T-helper 1 cell (primary cell): Measurements from ENCODE around the gene OPRD1.

Experiments used
- DNase-seq, 5 donors: peaks; one replicate each; pipeline ENCODE4 v3.0.0-alpha.2; 2012 to 2020

OPRD1 gene

DNA sequence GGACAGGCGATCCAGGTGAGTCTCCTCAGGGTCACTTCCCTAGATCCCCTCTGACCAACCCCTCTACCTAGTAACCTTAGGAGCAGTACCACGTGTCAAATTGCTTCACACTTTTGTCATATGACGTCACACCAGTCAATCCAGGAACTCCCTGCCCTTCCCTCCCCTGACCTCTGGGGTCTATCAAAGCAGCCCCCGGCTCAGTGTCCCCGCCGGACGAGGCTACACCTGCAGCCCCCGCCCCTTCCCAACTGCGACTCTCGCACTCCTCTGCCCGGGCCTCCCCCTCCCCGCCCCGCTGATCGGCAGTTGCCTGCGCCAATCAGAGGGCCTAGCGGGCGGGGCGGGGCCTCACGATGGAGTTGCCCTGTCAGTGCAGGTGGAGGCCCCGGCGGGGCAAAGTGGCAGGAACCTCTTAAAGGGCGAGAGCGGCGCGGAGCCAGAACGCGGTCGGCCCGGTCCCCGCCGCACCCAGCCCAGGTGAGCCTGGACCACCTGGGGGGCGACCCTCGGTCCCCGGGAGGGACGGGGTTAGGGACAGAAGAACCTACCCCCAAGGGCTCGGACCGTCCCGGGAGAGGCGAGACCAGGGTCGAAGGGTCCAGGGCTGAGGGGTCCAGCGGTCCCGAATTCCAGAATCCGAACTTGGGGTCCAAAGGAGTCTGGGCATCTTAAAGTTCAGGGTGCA, 74.9 kb downstream of the OPRD1 start:
- peak; percentile 82 to 92 (median 87) for DNase-seq

DNA sequence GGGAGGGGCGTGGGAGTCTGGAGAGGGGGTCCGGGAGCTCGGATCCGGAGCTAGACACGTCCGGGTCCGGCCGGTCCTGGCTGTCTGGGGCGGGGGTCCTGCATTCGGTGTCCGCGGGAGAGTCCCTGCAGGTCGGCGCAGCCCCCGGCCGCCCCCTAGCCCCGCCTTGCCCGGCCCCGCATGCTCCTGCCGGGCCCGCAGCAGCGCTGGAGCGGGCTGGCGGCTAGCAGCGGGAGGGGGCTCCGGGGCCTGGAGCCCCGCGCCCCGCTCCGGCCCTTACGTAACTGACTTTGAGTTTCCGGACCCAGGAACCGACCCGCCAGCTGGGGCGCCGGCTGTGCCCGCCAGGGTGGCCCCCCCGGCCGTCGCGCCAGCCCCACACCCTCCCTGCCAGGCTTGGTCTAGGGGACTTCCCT, 75.5 kb downstream of the OPRD1 start:
- DNase-seq: peak in 4 of 5 donors; percentile 55 to 77 (median 68)

DNA sequence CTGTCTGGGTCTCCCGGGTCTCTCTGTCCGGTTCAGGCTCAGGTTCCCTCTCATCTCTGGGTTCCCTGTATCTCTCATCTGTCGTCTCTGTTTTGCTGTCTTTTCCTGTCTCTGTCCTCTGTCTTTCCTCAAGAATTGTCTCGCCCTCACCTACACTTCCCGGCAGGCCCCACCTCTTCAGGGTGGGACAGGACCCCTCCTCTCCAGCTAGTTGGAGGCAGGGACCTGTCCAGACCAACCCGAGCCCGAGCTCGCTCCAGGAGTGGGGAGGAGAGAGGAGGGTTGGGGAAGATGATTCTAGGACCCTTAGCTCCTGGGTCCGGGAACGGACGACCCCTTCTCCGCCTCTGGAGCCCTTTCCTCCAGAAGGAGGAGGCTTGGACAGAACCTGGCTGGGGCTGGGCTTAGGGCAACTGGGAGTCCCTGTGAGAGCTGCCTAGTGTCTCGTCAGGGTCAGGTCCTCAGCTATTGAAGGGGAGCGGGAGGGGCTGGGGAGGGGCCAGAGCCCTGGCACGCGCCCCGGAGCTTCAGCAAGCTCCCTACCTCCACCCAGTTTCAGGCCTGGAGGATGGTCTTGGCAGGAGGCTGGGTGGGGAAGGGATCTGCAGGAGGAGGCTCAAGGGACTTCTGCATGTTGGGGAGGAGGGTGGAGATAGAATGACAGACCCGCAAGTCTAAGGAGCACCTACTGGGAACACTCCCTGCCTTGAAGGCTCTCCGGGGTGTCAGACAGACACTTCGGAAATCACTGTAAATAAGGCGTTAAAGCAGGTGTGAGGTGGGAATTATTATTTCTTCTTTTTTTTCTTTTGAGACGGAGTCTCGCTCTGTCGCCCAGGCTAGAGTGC, 76.1 kb downstream of the OPRD1 start:
- no peak for DNase-seq

DNA sequence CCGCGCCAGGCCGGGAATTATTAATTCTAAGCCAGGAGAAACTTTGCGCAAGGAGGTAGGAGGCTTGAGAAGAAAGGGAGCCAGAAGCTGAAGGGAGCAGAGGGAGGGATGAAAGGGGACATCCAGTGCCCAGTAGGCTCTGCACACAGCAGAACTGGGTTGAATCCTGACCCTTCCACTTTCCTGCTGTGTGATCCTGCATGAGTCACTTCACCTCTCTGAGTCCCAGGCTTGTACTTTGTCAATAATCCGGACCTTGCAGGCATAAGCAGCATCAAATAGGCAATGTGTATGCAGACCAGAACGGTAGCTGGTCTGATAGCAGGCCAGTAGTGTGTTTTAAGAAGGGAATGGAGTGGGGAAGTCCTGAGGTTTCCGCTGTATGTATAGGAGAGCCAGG, 76.9 kb downstream of the OPRD1 start:
- DNase-seq: no peak

DNA sequence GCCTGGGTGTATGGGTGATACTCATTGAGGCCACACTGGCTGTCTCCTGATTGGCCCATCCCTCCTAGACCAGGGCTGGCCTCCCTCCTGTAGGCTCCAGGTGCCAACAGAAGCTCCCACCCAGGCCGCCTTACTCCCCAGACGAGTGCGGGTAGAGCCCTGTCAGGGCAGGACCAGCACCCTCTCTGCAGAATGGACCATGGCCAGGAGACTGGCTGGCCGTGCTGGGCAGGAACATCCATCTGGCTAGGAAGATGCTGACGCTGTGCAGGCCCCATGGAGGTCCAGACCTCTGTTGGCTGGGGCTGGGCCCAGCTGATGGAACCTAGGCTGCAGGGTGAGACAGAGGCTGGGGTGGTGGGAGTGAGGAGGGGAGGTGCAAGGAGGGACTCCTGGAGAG, 77.4 kb downstream of the OPRD1 start:
- no peak for DNase-seq

DNA sequence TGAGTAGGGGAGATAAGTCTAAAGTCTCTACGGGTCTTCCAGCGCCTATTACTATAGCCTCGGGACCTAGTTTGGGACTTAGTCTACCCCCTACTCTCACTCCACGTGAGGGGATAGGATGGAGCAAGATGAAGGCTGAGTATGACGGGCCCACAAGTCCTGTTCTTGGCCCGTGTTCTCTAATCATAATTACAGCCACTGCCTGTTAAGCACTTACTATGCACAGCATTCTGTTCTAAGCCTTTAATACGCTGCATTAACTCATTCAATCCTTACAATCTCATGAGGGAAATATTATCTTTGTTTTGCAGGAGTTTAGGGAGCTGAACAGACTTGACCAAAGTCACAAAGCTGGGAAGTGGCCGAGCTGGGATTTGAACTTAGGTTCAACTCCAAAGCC, 78.5 kb downstream of the OPRD1 start:
- no peak for DNase-seq

DNA sequence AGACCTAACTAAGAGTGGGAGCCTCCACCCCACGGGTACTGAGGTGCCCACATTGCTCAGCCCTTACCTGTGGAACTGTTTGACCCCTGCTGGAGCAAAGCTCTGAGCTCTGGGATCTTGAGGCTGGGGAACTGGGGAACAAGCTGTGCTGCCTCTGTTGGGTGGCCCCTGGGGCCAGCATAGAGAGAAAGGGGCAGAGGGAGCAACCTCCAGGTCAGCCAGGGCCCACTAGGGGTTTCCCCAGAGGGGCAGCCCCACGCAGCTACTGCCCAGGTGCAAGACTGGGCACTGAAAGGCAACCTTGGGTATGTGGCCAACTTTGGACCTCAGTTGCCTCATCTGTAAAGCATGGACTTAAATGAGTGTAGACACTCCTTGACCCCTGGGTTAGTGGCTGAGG, 78.9 kb downstream of the OPRD1 start:
- DNase-seq: no peak

DNA sequence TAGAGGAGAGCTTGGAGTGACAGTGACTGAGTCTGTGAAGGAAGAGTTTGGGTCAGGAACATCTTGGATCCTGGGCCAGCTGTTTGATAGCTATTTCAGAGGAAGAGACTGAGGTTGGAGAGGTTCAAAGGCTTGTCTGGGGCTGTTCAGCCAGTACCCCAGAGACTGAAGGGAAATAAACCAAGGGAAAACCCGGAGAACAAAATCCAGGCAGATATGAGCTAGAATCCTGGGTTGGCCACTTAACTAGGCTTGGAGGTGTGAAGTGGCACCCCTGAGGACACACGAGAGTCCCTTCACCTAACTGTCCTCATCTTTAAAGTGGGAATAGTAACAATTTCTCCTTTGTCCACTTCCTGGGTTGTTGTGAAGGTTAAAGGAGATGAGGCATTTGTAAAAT, 79.3 kb downstream of the OPRD1 start:
- DNase-seq: no peak

DNA sequence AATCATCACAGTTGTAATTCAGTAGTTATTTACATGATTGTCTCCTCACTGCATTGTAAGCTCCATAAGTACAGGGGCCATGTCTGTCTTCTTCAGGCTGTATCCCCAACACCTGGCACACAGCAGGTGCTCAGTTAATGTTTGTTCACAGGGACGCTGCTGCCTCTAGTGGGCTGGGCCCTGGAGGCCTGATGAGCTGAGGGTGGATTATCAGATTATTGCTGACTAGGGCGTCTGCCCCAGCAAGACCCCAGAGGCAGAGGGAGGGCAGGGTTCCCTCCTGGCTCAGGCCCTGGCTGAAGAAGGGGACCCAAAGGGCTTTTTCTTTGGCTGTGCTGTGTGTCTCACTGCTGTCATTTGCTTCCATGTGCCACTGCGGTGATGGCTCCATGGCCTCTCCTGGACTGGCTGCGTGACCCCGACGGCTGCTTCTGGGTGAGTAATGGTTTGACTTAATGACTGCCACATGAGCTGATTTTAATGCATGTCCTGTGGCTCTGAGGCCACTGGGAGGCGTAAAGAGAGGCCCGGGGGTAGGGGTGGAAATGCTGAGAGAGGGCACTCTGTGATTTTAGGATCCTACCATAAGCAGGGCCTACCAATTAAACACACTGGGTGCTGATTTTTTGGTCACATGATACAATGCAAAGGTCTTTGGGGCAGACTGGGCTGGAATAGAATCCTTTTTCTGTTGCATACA, 81.6 kb downstream of the OPRD1 start:
- no peak for DNase-seq

DNA sequence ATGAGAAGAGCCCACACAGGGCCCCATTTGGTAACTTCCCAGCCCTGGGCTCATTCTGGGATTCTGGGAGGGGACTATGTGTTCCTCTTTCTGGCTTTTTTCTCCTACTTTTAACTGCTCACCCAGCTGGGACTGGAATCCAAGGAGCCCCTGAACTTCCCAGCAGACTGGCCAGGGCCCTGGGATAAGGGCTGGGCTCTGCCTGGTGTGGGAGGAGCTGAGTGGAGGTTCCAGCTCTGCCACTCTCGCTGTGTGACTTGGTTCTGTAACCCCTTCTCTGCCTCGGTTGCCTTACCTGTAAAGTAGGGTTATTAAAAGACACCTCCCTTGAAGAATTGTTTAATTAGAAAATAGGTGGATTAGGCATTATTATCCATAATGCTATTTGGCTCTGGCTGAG, 82.8 kb downstream of the OPRD1 start:
- DNase-seq: no peak

DNA sequence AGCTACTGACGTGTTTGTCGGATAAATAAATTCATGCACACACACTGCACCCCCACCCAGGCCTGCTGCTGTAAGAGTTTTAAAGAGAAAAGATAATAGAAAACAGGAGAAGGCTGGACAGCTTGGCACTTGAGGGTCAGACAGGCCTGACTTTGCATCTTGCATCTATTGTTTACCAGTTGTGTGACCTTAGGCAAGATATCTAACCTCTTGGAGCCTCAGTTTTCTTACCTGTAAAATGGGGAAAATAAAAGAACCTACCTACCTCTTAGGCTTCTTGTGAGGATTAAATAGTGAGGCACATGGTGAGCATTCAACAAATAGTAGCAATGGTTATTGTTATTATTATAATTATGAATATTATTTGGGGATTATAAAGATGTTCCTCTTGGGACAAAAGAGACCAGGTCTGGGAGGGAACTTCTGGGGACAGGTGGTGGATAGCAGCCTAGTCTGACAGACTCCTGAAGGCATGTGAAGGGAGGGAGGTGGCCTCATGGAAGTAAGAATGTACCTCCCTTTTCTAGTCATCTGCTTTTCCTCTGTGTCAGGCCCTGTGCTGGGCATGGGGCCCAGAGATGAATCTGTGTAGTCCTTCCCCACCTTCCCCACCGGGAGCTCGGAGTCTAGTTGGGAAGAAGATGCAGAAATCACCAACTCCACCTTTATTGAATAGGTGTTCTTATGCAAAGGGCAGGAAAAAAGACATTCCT, 84.1 kb downstream of the OPRD1 start:
- no peak for DNase-seq

DNA sequence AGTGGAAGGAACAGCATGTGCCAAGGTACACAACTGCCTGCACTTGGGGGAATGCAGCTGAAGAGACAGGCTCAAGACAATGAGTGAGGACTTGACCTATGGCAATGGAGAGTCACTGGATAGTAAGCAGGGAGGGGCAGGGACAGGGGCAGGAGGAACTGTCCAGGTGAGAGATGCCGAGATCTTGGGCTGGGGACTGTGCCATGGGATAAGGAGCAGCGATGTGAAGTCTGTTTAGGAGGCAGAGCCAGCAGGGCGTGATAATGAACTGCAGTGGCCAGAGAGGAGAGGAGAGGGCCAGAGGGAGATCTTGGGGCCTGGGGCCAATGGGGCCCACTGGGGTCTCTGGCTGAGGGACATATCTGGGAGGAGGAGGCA, 84.6 kb downstream of the OPRD1 start:
- DNase-seq: no peak

DNA sequence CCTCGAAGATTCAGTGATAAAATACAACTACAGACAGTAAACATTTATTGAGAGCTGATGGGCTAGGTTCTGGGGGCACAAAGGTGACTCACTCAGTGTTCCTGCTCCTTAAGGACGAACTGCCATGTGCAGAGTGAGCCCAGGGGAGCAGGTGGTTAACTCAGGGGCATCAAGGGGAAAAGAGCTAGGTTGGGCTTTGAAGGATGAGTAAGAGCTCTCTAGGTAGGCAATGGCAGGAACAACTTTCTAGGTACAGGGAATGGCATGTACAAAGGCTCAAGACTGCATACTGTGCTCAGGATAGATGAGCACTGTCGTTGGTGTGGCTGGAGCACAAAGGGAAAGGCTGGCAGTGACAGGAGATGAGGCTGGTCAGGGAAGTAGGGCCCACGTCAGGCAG, 85.8 kb downstream of the OPRD1 start:
- no peak for DNase-seq

DNA sequence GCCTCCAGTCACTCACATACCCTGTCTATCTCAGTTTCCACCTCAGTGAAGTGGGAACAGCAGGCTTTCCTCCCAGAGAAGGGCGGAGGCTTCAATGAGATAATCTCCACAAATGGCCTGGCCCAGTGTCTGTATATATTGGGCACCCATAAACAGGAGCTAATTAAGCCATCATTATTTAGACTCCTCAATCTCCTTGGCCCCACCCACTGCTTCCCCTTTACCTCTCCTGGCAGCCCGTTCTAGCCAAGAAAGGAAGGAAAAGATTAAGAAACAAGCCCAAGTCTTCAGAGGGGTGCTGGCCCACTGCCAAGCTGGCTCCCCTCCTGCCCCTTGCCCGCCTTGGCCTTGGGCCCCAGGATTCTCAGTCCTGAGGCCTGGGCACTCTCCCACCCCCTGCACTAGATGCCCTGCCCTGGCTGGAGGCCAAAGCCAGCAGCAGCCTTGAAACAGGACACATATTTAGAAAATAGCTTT, 86.5 kb downstream of the OPRD1 start:
- no peak for DNase-seq

DNA sequence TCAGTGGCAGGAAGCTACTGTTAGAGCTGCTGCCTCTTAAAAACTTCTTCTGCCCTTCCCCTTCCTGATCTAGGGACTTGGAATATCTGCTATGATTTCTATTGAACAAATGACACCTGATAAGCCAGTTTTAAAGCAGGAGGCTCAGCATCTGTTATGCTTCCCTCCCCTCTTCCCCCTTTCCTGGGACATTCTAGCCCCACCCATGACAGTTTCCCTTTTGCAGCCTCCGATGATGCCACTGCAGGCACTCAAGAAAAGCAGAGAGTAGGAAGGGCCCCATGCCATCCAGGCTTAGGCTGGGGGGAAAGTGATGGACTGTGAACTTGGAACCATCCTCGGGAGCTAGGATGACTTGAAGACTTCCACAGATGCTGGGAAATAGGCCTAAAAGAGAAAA, 87.3 kb downstream of the OPRD1 start:
- no peak for DNase-seq

DNA sequence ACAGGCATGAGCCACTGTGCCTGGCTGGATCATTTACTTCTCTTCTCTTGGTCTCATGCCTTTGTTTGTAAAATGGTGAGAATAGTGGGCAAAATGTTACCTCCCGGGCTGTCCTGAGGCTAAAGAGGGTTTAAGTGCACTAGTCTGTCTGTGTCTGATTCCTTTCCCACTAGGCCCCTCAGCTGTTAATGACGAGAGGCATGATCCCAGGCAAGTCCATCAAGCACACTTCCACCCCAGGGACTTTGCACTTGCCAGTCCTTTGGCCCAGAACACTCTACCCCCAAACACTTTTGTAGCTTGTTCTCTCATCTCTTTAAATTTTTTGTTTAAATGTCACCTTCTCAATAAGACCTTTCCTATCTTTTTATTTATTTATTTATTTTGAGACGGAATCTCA, 88.6 kb downstream of the OPRD1 start:
- DNase-seq: no peak

DNA sequence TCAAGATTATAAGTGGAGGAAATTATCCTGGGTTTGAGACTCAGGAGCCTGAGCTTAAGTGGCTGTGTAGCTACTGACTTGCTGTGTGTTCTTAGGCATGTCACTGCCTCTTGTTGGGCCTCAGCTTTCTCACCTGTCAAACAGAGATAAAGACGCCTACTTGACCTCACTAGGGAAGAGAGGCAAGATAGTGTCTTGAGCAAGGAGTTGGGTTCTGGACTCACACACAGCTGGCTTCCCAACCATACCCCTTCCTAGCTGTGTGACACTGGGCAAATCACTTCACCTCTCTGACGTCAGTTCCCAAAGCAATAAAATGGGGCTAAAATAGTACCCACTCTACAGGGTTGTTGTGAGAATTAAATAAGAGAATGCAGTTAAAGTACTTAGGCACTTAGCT, 90.8 kb downstream of the OPRD1 start:
- no peak for DNase-seq

DNA sequence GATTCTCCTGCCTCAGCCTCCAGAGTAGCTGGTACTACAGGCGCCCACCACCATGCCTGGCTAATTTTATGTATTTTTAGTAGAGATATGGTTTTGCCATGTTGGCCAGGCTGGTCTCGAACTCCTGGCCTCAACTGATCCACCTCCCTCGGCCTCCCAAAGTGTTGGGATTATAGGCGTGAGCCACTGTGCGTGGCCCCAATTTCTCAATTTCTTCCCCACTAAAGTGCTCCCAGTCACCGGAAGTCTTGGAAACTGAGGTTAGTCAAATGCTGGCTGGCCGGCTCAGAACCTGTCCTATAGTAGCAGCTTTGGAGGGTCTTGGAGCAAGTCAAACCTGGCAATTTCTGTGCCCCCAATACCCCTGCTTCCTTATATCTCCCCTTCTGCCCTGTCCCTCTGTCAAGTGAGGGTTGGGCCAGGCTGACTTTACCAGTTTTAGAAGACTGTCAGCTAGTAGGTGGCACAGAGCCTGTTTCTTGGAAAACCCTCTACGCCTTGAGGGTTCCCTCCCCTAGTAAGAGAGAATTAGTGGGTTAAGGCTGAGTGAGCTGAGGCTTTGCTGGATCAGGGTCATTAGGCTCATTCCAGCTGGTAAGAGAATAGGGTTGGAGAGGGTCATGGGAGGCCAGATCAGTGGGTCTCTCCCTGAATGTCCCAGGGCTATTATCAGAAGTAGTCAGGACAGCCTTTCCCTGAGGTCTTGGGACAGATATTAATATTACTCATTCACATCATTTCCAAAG, 94.1 kb downstream of the OPRD1 start:
- DNase-seq: no peak

DNA sequence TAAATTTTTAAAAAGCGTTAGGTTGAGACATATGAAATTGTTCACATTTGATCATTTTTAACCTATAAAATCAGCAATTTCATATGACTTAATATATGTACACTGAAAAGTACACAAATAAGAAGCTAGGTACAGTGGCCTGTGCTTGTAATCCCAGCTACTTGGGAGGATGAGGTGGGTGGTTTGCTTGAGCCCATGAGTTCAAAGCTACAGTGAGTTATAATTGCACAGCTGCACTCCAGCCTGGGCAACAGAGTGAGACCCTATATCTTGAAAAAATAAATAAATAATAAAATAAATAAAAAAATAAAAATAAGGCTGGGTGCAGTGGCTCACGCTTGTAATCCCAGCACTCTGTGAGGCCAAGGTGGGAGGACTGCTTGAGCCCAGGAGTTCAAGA, 97.2 kb downstream of the OPRD1 start:
- no peak for DNase-seq

DNA sequence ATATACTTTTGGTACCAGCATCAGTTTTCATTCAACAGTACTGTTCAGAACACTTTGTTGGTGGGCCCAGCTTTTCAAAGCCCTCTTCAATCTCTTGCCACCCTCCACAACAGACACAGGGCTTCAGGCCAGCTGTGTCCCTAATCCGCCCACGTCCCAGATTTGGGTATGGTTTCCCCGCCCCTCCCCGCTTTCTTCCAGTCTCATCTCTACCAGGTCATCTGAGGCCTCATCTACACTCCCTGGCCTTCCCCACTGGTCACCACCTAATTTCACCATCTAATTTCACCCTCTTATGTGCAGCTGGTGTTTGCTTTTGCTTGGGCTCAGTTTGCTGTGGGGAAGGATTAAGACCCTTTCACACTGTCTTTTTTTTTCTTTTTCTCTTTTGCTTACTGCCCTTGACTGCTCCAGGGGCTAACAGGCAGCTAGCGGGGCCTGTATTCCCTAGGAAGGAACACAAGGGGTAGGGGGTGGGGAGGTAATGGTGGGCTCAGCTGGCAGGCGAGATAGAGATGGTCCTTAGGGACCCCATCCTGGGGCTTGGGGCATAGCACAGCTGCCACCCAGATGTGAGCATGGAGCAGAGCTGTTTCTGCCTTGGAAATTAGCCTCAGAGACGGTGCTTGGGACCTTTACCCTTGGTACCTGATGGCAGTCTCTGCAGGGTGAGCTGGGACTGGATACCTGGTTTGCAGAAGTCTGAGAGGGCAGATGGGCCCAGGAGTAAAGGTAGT, 98.6 kb downstream of the OPRD1 start:
- DNase-seq: no peak

DNA sequence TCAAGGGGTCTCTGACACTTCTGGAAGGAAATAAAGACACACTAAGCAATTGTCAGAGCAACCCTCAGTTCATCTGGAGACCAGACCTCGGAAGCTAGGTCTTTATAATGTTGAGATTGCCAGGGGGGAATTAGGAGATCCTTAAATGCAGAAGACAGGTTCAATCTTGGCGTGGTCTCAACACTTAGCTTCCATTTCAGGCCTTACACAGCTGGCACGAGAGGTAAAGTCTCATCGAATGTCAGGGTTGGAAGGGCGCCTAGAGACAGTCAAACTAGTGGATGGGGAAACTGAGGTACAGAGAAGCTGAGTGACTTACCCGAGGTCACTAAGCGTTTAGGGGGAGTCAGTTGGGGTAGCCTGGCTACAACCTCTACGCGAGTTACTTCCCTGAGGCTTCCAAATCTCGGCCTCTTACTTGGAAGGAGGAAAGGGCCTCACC, 101.8 kb downstream of the OPRD1 start:
- DNase-seq: no peak
